T follicular helper cell (primary cell): Measurements from ENCODE around the gene MED17.

Experiments
- DNase-seq: peaks from one replicate; pipeline ENCODE4 v3.0.0-alpha.2; 2020; ENCODE audit warnings: low read depth

The MED17 gene

DNA sequence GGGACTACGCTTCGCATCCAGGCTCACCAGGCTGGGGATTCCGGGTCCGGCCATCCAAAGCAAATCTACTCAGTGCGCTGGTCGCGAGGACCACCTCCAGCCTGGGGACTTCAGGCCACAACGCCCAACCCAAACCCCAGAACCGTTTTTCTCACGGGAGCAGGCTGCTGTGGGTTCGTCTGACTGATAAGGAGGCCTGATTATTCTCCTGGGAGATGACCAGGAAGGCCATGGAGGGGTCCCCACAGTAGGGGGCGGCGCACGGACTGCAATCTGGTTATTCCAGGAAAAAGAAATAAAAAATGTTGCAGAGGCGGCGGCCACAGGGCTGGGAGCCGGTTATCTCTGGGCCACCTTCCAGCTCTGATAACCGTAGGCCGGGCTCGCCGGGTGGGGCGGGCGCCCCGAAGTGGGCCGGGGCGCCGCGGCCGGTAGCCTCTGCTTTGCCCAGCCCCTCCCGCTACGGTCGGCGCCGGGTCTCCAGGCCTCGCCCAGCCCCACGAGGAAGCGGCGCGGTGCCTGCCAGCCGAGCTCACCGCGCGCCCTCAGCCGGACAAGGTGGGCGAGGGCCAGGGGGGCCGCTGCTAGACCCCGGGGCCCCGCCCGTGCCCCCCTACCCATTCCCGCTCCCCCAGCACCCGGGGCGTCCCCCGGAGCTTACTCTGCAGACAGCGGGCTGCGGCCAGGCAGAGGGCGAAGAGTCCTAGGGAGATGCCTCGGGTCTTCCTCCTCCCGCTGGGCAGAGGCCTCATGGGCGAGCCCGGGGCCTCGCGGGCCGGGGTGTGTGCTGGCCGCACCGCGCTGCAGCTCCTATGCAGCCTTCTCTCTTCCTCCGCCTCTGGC, 65.9 kb downstream of the MED17 start:
- DNase-seq, result no peak

DNA sequence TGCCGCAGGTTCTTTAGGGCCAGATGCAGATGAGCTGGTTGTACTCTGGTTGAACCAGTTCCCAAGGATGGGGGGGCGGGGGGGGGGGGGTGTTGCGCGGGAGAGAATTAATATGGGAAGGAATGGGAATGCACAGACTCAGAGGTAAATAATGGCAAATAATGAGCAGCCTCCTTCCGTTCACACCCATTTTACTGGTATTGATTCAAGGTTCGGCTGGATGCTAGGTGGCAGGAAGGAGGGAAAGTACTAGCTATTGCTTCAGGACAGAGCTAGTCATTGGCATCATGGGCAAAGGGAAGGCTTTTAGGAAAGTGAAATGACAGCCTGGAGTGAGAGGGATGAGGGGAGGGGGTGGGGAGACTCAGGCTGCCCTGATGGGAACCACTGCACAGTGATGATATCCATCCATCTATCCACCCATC, 66.5 kb downstream of the MED17 start, which contains the start of gene VSTM5:
Gene VSTM5 (minus strand): TSS at position 25 of the 425 bp plus-strand sequence. CDS start 116 bp downstream, outside the sequence.
- no peak for DNase-seq

DNA sequence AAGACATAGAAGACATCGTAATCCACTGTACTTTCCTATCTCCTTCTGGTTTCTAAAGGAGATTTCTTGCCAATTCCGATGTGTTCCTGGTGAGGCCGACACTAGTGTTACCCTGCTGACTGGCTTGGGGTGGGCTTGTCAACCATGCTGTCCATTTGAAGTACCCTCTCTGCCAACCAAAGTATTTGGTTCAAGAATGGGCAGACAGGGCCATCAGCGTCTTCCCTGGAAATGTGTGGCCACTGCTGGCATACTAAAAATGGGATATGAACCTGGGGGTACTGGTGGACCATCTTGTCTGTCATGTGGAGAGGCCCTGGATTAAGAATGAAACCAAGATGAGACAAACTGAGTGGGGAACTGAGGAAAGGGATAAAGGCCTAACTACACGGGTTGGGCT, 68.2 kb downstream of the MED17 start:
- DNase-seq, result no peak

DNA sequence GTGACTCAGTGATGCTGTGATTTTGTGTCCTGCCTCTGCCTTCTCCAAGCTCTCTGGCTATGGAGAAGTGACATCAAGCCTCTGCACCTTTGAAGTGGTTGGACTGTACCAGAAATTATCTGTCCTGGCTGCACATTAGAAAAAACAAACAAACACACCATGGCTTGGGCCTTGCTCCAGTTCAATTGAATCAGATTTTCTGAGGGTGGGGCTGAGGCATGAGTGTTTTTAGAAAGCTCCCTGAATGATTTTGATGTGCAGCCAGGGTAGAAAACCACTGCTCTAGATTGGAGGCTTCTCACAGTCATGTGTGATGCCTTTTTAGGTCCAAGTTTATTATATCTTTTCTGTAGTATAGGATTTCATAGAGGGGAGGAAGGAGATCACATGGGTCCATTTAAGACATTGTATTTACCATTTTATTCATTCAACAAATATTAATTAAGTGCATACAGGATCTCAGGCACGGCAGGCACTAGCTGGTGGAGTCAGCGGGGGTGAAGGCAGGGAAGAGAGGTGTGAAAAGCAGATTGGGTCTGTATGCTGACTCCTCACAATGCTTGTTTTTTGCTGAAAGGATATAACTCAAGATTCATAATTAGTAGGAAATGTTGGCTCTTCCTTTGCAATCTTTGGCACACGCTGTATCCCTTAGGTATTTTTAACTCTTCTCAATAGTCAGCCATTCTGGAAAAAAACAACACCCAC, 73.5 kb downstream of the MED17 start:
- DNase-seq, result no peak

DNA sequence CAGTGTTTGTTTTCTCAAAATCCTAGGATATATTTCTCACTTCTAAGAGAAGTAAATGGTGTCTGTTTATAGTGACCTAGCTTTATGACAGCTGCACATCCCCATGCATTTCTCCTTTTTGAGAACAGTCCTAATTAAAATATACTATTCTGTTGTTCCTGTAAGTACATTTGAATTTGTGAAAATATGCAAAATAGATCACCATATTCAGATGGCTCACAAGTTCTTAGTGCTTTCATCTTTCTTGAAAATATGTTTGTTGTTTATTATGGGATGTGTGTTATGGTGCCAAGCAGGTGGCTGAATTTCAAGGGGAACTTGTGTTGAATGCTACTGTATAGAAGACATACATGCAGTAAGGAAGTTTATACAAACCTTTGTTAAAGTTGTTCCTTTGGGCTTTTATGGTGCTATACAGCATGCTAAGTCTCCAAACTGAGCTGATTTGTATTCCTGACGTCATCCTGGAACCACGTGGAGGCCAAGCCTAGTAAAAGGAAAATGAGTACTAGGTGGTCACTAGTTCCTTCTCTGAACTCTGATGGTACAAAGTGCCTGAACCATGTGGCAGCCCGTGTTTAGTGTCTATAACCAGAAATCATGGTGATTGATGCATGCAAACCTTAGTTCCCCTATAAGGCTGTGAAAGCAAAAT, 74.2 kb downstream of the MED17 start:
- no peak for DNase-seq

DNA sequence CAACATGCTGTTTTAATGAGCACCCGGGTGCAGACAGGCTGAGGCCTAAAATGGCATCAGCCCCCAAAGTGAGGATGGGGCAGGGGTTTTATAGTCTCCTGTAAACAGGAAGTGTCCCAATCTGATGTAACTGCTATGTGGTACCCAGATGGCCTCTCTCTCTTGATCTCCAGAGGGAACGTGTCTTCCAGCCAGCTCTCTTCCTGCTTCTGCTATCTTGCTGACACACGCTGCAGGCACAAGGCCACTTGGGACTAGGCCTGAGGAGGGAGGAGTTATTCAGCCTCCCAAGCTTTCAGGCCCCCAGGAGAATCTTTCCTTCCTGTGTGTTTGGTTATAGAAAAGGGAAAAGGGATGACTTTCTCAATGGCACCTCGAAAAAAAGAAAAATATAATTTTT, 77.7 kb downstream of the MED17 start:
- DNase-seq, result no peak
